T47D (cell line): ENCODE data around the gene CCR2.
"Not testable (repeated sequence)": the region's sequence is repeated elsewhere in the genome, so short reads cannot be mapped to it uniquely, and the experiment has no call there.

Experiments
- DNase-seq, 2 experiments: peaks; one replicate each; pipeline versions ENCODE4 v3.0.0 to v3.0.0-alpha.2; 2011 to 2012; ENCODE audit warnings: low read depth in 1 of 2, low spot score in 1 of 2
- JUND ChIP-seq: IDR thresholded peaks from 2 replicates; pipeline ENCODE4 v1.6.1; 2012; ENCODE audit warnings: low read depth
- in situ Hi-C: cut with HindIII; loops from 2 replicates; pipeline ENCODE4 v1.10.0; 2016; ENCODE audit warnings: low sequenced_read_pairs, low pct_unique_long_range_greater_than_20kb

CCR2 gene

GRCh38 chr3:46372492-46373359 lies 18.8 kb downstream of the CCR2 start:
- in situ Hi-C loops: no loop called here
- peak in 1 of 2 experiments; percentile 73 for DNase-seq
- no peak for TF ChIP-seq JUND

- in situ Hi-C loops: no loop called here
- no peak for DNase-seq
- TF ChIP-seq JUND: no peak
Observed at GRCh38 chr3:46374755-46375154, 20.8 kb downstream of the CCR2 start.

- in situ Hi-C loops: no loop called here
- TF ChIP-seq JUND: no peak
- DNase-seq: no peak
Observed at GRCh38 chr3:46375218-46375617, 21.3 kb downstream of the CCR2 start.

GRCh38 chr3:46375814-46376213 lies 21.9 kb downstream of the CCR2 start:
- no peak for TF ChIP-seq JUND
- in situ Hi-C loops: no loop called here
- no peak for DNase-seq

- DNase-seq: peak; percentile 44 to 73
- in situ Hi-C loops: no loop called here
- no peak for TF ChIP-seq JUND
Observed at GRCh38 chr3:46378426-46378942, 24.6 kb downstream of the CCR2 start.

GRCh38 chr3:46380471-46381221 lies 26.7 kb downstream of the CCR2 start:
- peak in 1 of 2 experiments; percentile 65 for DNase-seq
- TF ChIP-seq JUND: no peak
- in situ Hi-C loops: no loop called here

GRCh38 chr3:46381625-46382024 lies 27.7 kb downstream of the CCR2 start:
- no peak for TF ChIP-seq JUND
- in situ Hi-C loops: no loop called here
- DNase-seq: no peak

GRCh38 chr3:46383211-46383950 lies 29.5 kb downstream of the CCR2 start:
- DNase-seq: no peak
- no peak for TF ChIP-seq JUND
- in situ Hi-C loops: no loop called here

- in situ Hi-C loops: no loop called here
- no peak for TF ChIP-seq JUND
Observed at GRCh38 chr3:46383951-46384330, 30.0 kb downstream of the CCR2 start.

GRCh38 chr3:46386205-46386604 lies 32.3 kb downstream of the CCR2 start:
- in situ Hi-C loops: no loop called here
- no peak for DNase-seq
- TF ChIP-seq JUND: no peak

More at GRCh38 chr3:46383951-46384330, 30.0 kb downstream of the CCR2 start:
- DNase-seq: no peak

- DNase-seq, in situ Hi-C loops: not testable (repeated sequence)
Observed at GRCh38 chr3:46388847-46389246, 34.9 kb downstream of the CCR2 start.

- DNase-seq: no peak
- no peak for TF ChIP-seq JUND
- in situ Hi-C loops: no loop called here
Observed at GRCh38 chr3:46389306-46389705, 35.4 kb downstream of the CCR2 start.

- in situ Hi-C loops, DNase-seq: not testable (repeated sequence)
Observed at GRCh38 chr3:46391526-46391925, 37.6 kb downstream of the CCR2 start.
